ENCODE data around the gene MACROD2.

- TF ChIP-seq, protein P1, sequence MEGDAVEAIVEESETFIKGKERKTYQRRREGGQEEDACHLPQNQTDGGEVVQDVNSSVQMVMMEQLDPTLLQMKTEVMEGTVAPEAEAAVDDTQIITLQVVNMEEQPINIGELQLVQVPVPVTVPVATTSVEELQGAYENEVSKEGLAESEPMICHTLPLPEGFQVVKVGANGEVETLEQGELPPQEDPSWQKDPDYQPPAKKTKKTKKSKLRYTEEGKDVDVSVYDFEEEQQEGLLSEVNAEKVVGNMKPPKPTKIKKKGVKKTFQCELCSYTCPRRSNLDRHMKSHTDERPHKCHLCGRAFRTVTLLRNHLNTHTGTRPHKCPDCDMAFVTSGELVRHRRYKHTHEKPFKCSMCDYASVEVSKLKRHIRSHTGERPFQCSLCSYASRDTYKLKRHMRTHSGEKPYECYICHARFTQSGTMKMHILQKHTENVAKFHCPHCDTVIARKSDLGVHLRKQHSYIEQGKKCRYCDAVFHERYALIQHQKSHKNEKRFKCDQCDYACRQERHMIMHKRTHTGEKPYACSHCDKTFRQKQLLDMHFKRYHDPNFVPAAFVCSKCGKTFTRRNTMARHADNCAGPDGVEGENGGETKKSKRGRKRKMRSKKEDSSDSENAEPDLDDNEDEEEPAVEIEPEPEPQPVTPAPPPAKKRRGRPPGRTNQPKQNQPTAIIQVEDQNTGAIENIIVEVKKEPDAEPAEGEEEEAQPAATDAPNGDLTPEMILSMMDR (IDR thresholded peaks at IDR 0.05; ENCODE audit: insufficient read depth, low read depth, low read length), result no peak
- TF ChIP-seq EZH2 (IDR thresholded peaks at IDR 0.05; ENCODE audit: insufficient read depth, low read length), result no peak
These were observed 1941.9 kb downstream of the MACROD2 start for GRCh38 chr20:15937179-15937578.
